Parathyroid adenoma (tissue), 2 donors: Measurements from ENCODE around the gene PLXNA2.

Experiments used
- H2AFZ ChIP-seq: fragments of 300-600 bp; sonication (generic); one replicate; pipeline ENCODE4 v1.7.0; 2017; ENCODE audit warnings: antibody characterized with exemption, mild to moderate bottlenecking
- H3K27ac ChIP-seq: fragments of 300-600 bp; sonication (generic); one replicate; pipeline ENCODE4 v1.7.0; 2017
- H3K27me3 ChIP-seq: fragments of 300-600 bp; sonication (generic); one replicate; pipeline ENCODE4 v1.7.0; 2017; ENCODE audit warnings: low read length; ENCODE audit not compliant: control insufficient read depth, insufficient read depth
- H3K36me3 ChIP-seq: fragments of 300-600 bp; sonication (generic); one replicate; pipeline ENCODE4 v1.7.0; 2017; ENCODE audit warnings: low read length; ENCODE audit not compliant: control insufficient read depth, insufficient read depth
- H3K4me1 ChIP-seq: fragments of 300-600 bp; sonication (generic); one replicate; pipeline ENCODE4 v1.7.0; 2017; ENCODE audit warnings: control low read depth
- H3K4me2 ChIP-seq: fragments of 300-600 bp; sonication (generic); one replicate; pipeline ENCODE4 v1.7.0; 2017; ENCODE audit warnings: low read length
- H3K4me3 ChIP-seq: fragments of 300-600 bp; sonication (generic); one replicate; pipeline ENCODE4 v1.7.0; 2017; ENCODE audit warnings: low read depth, low read length
- H3K79me2 ChIP-seq: fragments of 300-600 bp; sonication (generic); one replicate; pipeline ENCODE4 v1.7.0; 2017; ENCODE audit warnings: control low read depth
- H3K9ac ChIP-seq: fragments of 300-600 bp; sonication (generic); one replicate; pipeline ENCODE4 v1.7.0; 2017; ENCODE audit warnings: mild to moderate bottlenecking
- H3K9me3 ChIP-seq: fragments of 300-600 bp; sonication (generic); one replicate; pipeline ENCODE4 v1.7.0; 2017; ENCODE audit warnings: low read length; ENCODE audit not compliant: control insufficient read depth
- TF ChIP-seq, protein P1 (sequence below): fragments of 300-600 bp; sonication (generic); IDR thresholded peaks from one replicate; pipeline ENCODE4 v1.7.0; 2017; ENCODE audit warnings: antibody characterized with exemption, mild to moderate bottlenecking
- donor health status: primary hyperparathyroidism.

PLXNA2 gene

DNA sequence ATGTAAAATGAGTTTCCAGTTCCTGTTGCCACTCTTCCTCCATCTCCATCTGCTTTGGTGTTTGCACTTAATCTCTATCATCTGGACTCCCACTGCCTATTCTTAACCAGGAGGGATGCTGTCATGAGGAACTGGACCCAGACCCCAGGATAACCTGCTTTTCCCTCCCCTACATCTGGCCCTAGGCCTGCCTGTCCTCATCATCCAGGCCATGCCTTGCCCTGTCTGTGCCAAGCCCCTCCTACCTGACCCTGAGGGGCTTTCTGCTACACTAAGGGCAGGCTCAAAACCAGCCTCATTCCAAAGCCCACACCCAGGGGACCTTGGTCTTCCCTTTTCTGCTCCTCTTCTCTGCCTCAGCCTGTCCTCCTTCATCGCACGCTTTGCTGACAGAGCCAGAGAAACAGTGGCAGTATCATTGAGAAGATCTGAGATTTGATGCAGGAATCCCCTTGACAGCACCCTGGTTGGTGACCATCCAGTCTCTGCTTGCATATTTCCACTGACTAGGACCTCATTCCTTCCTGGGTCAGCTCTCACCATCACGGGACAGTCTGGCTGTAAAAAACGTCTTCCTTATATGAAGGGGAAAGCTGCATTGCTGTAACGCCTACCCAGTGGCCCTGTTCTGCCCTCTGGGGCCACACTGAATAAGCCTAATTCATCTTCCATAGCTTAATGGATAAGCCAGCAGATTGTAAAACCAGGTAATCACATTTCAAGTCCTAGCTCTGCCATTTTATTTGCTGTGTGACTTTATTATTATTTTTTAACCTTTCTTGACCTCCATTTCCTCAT lies 38.8 kb downstream of the PLXNA2 start:
- TF ChIP-seq, protein P1, sequence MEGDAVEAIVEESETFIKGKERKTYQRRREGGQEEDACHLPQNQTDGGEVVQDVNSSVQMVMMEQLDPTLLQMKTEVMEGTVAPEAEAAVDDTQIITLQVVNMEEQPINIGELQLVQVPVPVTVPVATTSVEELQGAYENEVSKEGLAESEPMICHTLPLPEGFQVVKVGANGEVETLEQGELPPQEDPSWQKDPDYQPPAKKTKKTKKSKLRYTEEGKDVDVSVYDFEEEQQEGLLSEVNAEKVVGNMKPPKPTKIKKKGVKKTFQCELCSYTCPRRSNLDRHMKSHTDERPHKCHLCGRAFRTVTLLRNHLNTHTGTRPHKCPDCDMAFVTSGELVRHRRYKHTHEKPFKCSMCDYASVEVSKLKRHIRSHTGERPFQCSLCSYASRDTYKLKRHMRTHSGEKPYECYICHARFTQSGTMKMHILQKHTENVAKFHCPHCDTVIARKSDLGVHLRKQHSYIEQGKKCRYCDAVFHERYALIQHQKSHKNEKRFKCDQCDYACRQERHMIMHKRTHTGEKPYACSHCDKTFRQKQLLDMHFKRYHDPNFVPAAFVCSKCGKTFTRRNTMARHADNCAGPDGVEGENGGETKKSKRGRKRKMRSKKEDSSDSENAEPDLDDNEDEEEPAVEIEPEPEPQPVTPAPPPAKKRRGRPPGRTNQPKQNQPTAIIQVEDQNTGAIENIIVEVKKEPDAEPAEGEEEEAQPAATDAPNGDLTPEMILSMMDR: no peak
- Histone ChIP-seq H3K9me3 (no peaks in the 10 kb centered on the region), H3K27me3 (no peaks in the 10 kb centered on the region), H3K4me3 (no peak overlapping the region), H2AFZ (peak overlapping the region; percentile 28), H3K27ac (peak overlapping the region; percentile 55), H3K4me2 (no peak overlapping the region), H3K4me1 (peaks cover 17% of the 10 kb centered on the region), H3K9ac (no peak overlapping the region), H3K36me3 (no peaks in the 10 kb centered on the region), H3K79me2 (no peaks in the 10 kb centered on the region)

DNA sequence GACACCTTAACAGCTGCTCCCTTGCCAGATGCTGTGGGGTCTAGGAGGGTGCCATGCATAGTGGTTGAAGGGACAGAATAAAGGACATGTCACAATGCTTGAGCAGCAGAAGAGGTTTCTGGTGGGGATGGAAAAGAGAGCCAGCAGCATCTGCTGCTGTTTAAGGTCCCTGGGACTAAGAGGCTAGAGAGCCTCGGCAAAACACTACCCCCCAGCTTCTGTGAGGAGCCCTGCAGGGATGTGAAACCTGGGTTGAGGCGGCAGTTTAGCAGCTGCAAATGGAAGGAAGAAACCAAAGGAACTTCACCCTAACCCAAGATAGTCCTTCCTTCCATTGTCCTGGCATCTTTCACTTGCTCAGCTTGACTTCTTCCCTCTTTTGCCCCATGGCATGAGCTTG lies 39.4 kb downstream of the PLXNA2 start:
- Histone ChIP-seq H3K79me2 (no peaks in the 10 kb centered on the region), H3K27ac (peak overlapping the region; percentile 55), H3K27me3 (no peaks in the 10 kb centered on the region), H3K4me2 (no peak overlapping the region), H3K4me3 (no peak overlapping the region), H2AFZ (no peak overlapping the region), H3K4me1 (peaks cover 17% of the 10 kb centered on the region), H3K9ac (no peak overlapping the region), H3K9me3 (no peaks in the 10 kb centered on the region), H3K36me3 (no peaks in the 10 kb centered on the region)
- TF ChIP-seq, protein P1: no peak

DNA sequence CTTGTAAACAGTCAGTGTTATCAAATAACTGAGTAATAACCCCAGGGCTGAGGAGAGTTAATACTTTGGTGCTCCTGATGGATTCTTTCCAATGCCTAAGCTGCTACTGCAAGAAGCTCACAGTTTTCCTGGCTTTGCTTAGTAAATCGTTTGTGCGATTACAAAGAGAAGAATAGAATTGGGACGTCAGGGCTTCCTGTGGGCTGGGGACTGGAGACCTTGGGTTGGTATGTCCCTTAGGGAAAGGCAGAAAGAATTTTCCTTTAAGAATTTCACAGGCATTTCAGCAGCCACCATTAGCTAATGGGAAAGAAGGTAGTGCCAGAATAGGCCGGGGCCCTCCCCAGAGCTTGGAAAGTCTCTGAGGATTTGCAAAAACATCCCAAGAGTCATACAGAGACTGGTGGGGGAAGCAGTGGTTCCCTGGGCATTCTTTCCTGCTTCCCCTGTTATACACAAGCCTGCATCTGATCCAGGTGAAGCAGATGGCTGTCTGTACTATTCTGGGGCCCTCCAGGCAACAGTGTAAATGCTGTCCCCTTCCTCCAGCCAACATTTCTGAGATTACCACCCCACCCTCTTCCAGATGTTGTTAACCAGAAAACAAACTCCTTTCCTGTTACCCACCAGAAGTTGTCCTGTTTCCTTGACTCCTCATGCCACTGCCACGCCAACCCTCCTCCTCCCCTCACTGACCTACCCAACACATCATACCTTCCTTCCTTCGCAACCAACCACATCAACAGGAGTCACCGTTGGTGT lies 40.2 kb downstream of the PLXNA2 start:
- no peaks in the 10 kb centered on the region for H3K79me2 ChIP-seq
- no peaks in the 10 kb centered on the region for H3K9me3 ChIP-seq
- H3K27ac ChIP-seq: peak overlapping the region; percentile 55
- H3K4me3 ChIP-seq: no peak overlapping the region
- H3K4me1 ChIP-seq: peaks cover 17% of the 10 kb centered on the region
- H3K4me2 ChIP-seq: no peak overlapping the region
- no peak overlapping the region for H2AFZ ChIP-seq
- TF ChIP-seq, protein P1: no peak
- H3K36me3 ChIP-seq: no peaks in the 10 kb centered on the region
- H3K9ac ChIP-seq: no peak overlapping the region
- no peaks in the 10 kb centered on the region for H3K27me3 ChIP-seq

DNA sequence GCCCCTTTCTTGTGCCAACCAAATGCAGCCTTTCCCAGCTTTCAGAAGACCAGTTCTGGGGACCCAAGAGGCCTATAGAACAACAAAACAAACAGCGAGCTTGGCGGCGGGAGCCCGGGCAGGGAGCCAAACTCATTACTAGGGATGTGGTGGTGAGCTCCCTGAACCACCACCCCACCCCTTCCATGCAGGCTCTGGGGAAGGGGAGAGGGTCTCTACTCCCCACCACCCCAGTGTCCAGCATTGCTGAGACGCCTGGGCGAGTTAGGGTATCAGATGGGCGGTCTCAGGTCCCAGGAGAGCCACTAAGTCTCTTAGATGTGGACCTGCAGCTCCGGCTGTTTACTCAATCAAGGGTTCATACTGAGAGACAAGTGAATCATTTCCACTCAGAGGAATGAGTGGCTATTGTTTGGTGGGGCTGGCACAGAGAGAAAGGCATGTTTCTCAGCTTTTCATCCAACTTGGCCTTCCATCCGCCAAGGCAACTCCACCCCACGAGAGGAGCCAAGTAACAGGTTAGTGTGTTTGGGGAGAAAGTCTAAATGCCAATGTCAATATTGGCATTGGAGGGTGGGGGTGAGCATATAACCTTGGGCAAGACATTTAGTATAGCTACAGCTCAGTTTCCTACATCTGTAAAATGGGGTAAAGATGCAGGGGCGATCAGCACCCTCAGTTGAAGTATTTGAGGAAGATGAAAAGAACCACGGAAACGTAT lies 40.9 kb downstream of the PLXNA2 start:
- peaks cover 17% of the 10 kb centered on the region for H3K4me1 ChIP-seq
- no peak overlapping the region for H2AFZ ChIP-seq
- H3K27ac ChIP-seq: peak overlapping the region; percentile 55
- no peak overlapping the region for H3K4me3 ChIP-seq
- H3K9ac ChIP-seq: no peak overlapping the region
- no peaks in the 10 kb centered on the region for H3K27me3 ChIP-seq
- H3K36me3 ChIP-seq: no peaks in the 10 kb centered on the region
- H3K4me2 ChIP-seq: no peak overlapping the region
- H3K9me3 ChIP-seq: no peaks in the 10 kb centered on the region
- TF ChIP-seq, protein P1: no peak
- no peaks in the 10 kb centered on the region for H3K79me2 ChIP-seq
